Colonic mucosa (tissue), 4 donors: ENCODE results near the gene DDT. TPM values are rescaled to one million over a fixed set of nuclear protein-coding genes. Genes with fewer than 3 reads are reported as not detected.

Experiments used
- DNase-seq: peaks from one replicate; pipeline ENCODE4 v3.0.0-alpha.2; 2020
- H3K27ac ChIP-seq: fragments of 200-600 bp; one replicate; pipeline ENCODE4 v1.8.0; 2021
- H3K27me3 ChIP-seq: fragments of 200-600 bp; one replicate; pipeline ENCODE4 v1.8.0; 2021
- H3K36me3 ChIP-seq: fragments of 200-600 bp; one replicate; pipeline ENCODE4 v1.8.0; 2021
- H3K4me1 ChIP-seq: fragments of 200-600 bp; one replicate; pipeline ENCODE4 v1.8.0; 2021; ENCODE audit warnings: mild to moderate bottlenecking
- H3K4me3 ChIP-seq: fragments of 200-600 bp; one replicate; pipeline ENCODE4 v1.8.0; 2021
- H3K9ac ChIP-seq, 2 donors: one replicate each; pipeline ENCODE4 v1.7.0; 2013; ENCODE audit warnings: control low read depth in 2 of 2, low read depth in 2 of 2, low read length in 2 of 2
- H3K9me3 ChIP-seq: fragments of 200-600 bp; one replicate; pipeline ENCODE4 v1.8.0; 2021
- intact Hi-C: fragments of 100-400 bp; cut with DNase I; formaldehyde crosslinking; loops from one replicate; pipeline ENCODE4 v1.14.1; 2022
- total RNA-seq, 2 donors: library from RNA; stranded (reverse); fragmentation: NEBNext Ultra II Directional in 1 of 2; extraction: Animal tissue kit (Norgen Biotek cat#: 25700) in 1 of 2; gene quantifications; one replicate each; pipeline ENCODE4 v1.2.1, GENCODE V29; 2021
- TF ChIP-seq, protein P1 (sequence below): fragments of 200-600 bp; IDR thresholded peaks from one replicate; pipeline ENCODE4 v1.8.0; 2022; ENCODE audit warnings: antibody characterized with exemption, mild to moderate bottlenecking
- donor health status: healthy.
- donor health status: DM: no; HTN: no; CAD: no.
- donor health status: DM: no; HTN: no; CAD: no.

DDT gene
- total RNA-seq, 2 donors from 2014 or later, result 291 to 328 TPM

- Histone ChIP-seq H3K27ac (no peak overlapping the region), H3K4me1 (no peaks in the 10 kb centered on the region), H3K9ac (no peak overlapping the region), H3K9me3 (no peaks in the 10 kb centered on the region), H3K27me3 (no peaks in the 10 kb centered on the region), H3K4me3 (no peak overlapping the region), H3K36me3 (no peaks in the 10 kb centered on the region)
- no peak for DNase-seq
- intact Hi-C loops, result loop anchor here (10.0 kb wide), 1 partner anchor 158 kb away; no protein-coding TSS in a partner anchor
- TF ChIP-seq, protein P1, sequence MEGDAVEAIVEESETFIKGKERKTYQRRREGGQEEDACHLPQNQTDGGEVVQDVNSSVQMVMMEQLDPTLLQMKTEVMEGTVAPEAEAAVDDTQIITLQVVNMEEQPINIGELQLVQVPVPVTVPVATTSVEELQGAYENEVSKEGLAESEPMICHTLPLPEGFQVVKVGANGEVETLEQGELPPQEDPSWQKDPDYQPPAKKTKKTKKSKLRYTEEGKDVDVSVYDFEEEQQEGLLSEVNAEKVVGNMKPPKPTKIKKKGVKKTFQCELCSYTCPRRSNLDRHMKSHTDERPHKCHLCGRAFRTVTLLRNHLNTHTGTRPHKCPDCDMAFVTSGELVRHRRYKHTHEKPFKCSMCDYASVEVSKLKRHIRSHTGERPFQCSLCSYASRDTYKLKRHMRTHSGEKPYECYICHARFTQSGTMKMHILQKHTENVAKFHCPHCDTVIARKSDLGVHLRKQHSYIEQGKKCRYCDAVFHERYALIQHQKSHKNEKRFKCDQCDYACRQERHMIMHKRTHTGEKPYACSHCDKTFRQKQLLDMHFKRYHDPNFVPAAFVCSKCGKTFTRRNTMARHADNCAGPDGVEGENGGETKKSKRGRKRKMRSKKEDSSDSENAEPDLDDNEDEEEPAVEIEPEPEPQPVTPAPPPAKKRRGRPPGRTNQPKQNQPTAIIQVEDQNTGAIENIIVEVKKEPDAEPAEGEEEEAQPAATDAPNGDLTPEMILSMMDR, result no peak
Measured at GRCh38 chr22:24006207-24006913, 32.1 kb upstream of the DDT start.

DNA sequence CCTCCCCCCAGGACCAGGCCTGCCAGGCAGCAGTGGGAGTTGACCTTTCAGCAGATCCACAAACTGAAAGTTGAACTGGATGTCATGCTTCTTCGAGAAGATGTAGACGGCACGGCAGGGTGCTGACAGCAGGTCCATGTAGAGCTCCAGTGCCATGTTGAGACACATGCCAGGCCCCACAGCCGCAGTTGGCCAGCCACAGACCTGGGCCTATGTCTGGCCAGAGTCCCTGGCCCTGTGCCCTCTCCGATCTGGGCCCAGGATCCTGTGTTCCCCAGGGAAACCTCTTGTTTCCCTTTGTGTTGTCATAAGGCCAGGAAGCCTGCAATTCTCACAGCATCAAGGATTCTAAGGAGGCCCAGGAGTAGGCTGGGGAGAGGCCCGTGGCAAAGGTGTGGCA is 31.0 kb upstream of the DDT start, which contains the start of gene GSTT4:
Gene GSTT4, minus strand, starts transcription at position 253 of the 400 bp plus-strand sequence. Its CDS starts 97 bp downstream, at position 156.
- no peaks in the 10 kb centered on the region for H3K9me3 ChIP-seq
- DNase-seq, result no peak
- H3K27me3 ChIP-seq, result no peaks in the 10 kb centered on the region
- no peak within 1 kb of the TSS for H3K4me3 ChIP-seq
- TF ChIP-seq, protein P1, result no peak
- intact Hi-C loops, result loop anchor here (10.0 kb wide), 1 partner anchor 160 kb away; no protein-coding TSS in a partner anchor
- H3K4me1 ChIP-seq, result no peaks in the 10 kb centered on the region
- H3K27ac ChIP-seq, result no peak within 1 kb of the TSS
- H3K36me3 ChIP-seq, result no peaks in the 10 kb centered on the region
- H3K9ac ChIP-seq, result no peak within 1 kb of the TSS

GRCh38 chr22:24003887-24004286 is 29.6 kb upstream of the DDT start:
- H3K36me3 ChIP-seq, result no peaks in the 10 kb centered on the region
- no peak overlapping the region for H3K27ac ChIP-seq
- no peak for DNase-seq
- H3K4me3 ChIP-seq, result no peak overlapping the region
- no peaks in the 10 kb centered on the region for H3K9me3 ChIP-seq
- no peaks in the 10 kb centered on the region for H3K4me1 ChIP-seq
- H3K9ac ChIP-seq, result no peak overlapping the region
- intact Hi-C loops, result loop anchor here (10.0 kb wide), 1 partner anchor 161 kb away; no protein-coding TSS in a partner anchor
- no peaks in the 10 kb centered on the region for H3K27me3 ChIP-seq
- TF ChIP-seq, protein P1, result no peak

DNA sequence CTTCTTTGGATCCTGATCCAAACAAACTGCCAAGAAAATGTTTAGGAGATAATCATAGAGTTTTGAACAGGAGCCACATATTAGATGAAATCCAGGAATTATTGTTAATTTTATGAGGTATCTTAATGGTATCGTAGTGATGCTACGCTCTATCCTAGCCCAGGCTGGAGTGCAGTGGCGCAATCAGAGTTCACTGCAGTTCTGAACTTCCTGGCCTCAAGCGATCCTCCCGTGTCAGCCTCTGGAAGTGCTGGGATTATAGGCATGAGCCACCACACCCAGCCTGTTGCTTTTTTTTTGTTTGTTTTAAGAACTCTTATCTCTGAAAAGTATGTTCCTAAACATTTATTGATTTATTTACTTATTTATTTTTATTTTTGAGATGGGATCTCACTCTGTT is 28.6 kb upstream of the DDT start:
- no peak overlapping the region for H3K27ac ChIP-seq
- TF ChIP-seq, protein P1, result no peak
- no peak overlapping the region for H3K9ac ChIP-seq
- intact Hi-C loops, result loop anchor here (10.0 kb wide), 1 partner anchor 162 kb away; no protein-coding TSS in a partner anchor
- H3K4me3 ChIP-seq, result no peak overlapping the region
- no peaks in the 10 kb centered on the region for H3K36me3 ChIP-seq
- no peak for DNase-seq
- no peaks in the 10 kb centered on the region for H3K4me1 ChIP-seq
- H3K27me3 ChIP-seq, result no peaks in the 10 kb centered on the region
- no peaks in the 10 kb centered on the region for H3K9me3 ChIP-seq

DNA sequence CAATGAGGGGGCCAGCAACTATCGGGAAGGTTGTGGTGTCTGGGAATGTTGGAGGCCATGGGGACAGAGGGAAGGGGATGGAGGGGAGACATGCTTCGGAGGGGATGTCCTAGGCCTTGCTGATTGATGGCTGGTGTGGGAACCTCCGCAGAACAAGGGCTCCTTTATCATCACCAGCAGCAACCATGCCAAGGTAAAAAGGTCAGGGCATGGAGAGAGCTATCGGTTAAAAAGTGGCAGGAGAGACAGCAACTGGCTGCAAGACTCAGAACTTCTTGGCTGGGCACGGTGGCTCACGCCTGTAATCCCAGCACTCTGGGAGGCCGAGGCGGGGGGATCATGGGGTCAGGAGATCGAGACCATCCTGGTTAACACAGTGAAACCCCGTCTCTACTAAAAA is 28.0 kb upstream of the DDT start:
- Histone ChIP-seq H3K27ac (no peak overlapping the region), H3K9ac (no peak overlapping the region), H3K9me3 (no peaks in the 10 kb centered on the region), H3K36me3 (no peaks in the 10 kb centered on the region), H3K4me1 (no peaks in the 10 kb centered on the region), H3K27me3 (no peaks in the 10 kb centered on the region), H3K4me3 (no peak overlapping the region)
- intact Hi-C loops, result loop anchor here (10.0 kb wide), 1 partner anchor 163 kb away; no protein-coding TSS in a partner anchor
- no peak for DNase-seq
- TF ChIP-seq, protein P1, result no peak
